ENCODE data around the gene NTM.

NTM gene

GRCh38 chr11:131378931-131379330, 8.5 kb downstream of the NTM start:
- no peak overlapping the region for H3K27ac ChIP-seq
- no peak overlapping the region for H2AFZ ChIP-seq
- TF ChIP-seq CTCF (IDR thresholded peaks at IDR 0.05): no peak
- no peaks in the 10 kb centered on the region for H3K9me3 ChIP-seq (ENCODE audit: control insufficient read depth, low read length)
- H3K79me2 ChIP-seq: no peaks in the 10 kb centered on the region
- no peak overlapping the region for H3K4me2 ChIP-seq (ENCODE audit: low read length)
- H3K9ac ChIP-seq: no peak overlapping the region
- H3K4me3 ChIP-seq (ENCODE audit: low read depth, low read length): no peak overlapping the region
- H3K36me3 ChIP-seq (ENCODE audit: control insufficient read depth, insufficient read depth, low read length): no peaks in the 10 kb centered on the region
- H3K4me1 ChIP-seq: no peaks in the 10 kb centered on the region
- no peaks in the 10 kb centered on the region for H3K27me3 ChIP-seq (ENCODE audit: control insufficient read depth, insufficient read depth, low read length)

- H3K4me2 ChIP-seq (ENCODE audit: low read length): no peak overlapping the region
- H3K27ac ChIP-seq: no peak overlapping the region
- no peaks in the 10 kb centered on the region for H3K36me3 ChIP-seq (ENCODE audit: control insufficient read depth, insufficient read depth, low read length)
- no peaks in the 10 kb centered on the region for H3K4me1 ChIP-seq
- no peak overlapping the region for H3K9ac ChIP-seq
- H3K4me3 ChIP-seq (ENCODE audit: low read depth, low read length): no peak overlapping the region
- no peak overlapping the region for H2AFZ ChIP-seq
- no peaks in the 10 kb centered on the region for H3K27me3 ChIP-seq (ENCODE audit: control insufficient read depth, insufficient read depth, low read length)
- no peak for TF ChIP-seq CTCF (IDR thresholded peaks at IDR 0.05)
- H3K79me2 ChIP-seq: no peaks in the 10 kb centered on the region
- H3K9me3 ChIP-seq (ENCODE audit: control insufficient read depth, low read length): no peaks in the 10 kb centered on the region
Observed at GRCh38 chr11:131385763-131386390, 15.5 kb downstream of the NTM start.

GRCh38 chr11:131386408-131386807, 16.0 kb downstream of the NTM start:
- H2AFZ ChIP-seq: no peak overlapping the region

GRCh38 chr11:131388030-131388429, 17.6 kb downstream of the NTM start:
- Histone ChIP-seq H3K27me3 (ENCODE audit: control insufficient read depth, insufficient read depth, low read length) (no peaks in the 10 kb centered on the region), H3K9ac (no peak overlapping the region), H2AFZ (no peak overlapping the region), H3K4me3 (ENCODE audit: low read depth, low read length) (no peak overlapping the region), H3K79me2 (no peaks in the 10 kb centered on the region), H3K27ac (no peak overlapping the region), H3K36me3 (ENCODE audit: control insufficient read depth, insufficient read depth, low read length) (no peaks in the 10 kb centered on the region), H3K4me1 (no peaks in the 10 kb centered on the region), H3K4me2 (ENCODE audit: low read length) (no peak overlapping the region), H3K9me3 (ENCODE audit: control insufficient read depth, low read length) (no peaks in the 10 kb centered on the region)
- no peak for TF ChIP-seq CTCF (IDR thresholded peaks at IDR 0.05)

More at GRCh38 chr11:131386408-131386807, 16.0 kb downstream of the NTM start:
- no peaks in the 10 kb centered on the region for H3K79me2 ChIP-seq
- H3K36me3 ChIP-seq (ENCODE audit: control insufficient read depth, insufficient read depth, low read length): no peaks in the 10 kb centered on the region
- no peak overlapping the region for H3K4me2 ChIP-seq (ENCODE audit: low read length)
- no peaks in the 10 kb centered on the region for H3K9me3 ChIP-seq (ENCODE audit: control insufficient read depth, low read length)
- no peaks in the 10 kb centered on the region for H3K4me1 ChIP-seq
- no peaks in the 10 kb centered on the region for H3K27me3 ChIP-seq (ENCODE audit: control insufficient read depth, insufficient read depth, low read length)
- H3K9ac ChIP-seq: no peak overlapping the region
- no peak for TF ChIP-seq CTCF (IDR thresholded peaks at IDR 0.05)
- H3K4me3 ChIP-seq (ENCODE audit: low read depth, low read length): no peak overlapping the region
- H3K27ac ChIP-seq: no peak overlapping the region

- Histone ChIP-seq H3K27me3 (ENCODE audit: control insufficient read depth, insufficient read depth, low read length) (no peaks in the 10 kb centered on the region), H3K27ac (no peak overlapping the region)
- no peak for TF ChIP-seq CTCF (IDR thresholded peaks at IDR 0.05)
Observed at GRCh38 chr11:131389582-131389981, 19.2 kb downstream of the NTM start.

More at GRCh38 chr11:131389582-131389981, 19.2 kb downstream of the NTM start:
- Histone ChIP-seq H3K4me1 (no peaks in the 10 kb centered on the region), H2AFZ (no peak overlapping the region), H3K79me2 (no peaks in the 10 kb centered on the region), H3K4me2 (ENCODE audit: low read length) (no peak overlapping the region), H3K36me3 (ENCODE audit: control insufficient read depth, insufficient read depth, low read length) (no peaks in the 10 kb centered on the region), H3K9me3 (ENCODE audit: control insufficient read depth, low read length) (no peaks in the 10 kb centered on the region), H3K9ac (no peak overlapping the region), H3K4me3 (ENCODE audit: low read depth, low read length) (no peak overlapping the region)

Data from parathyroid adenoma (tissue), 2 donors.